ENCODE results near the gene CPA1. TPM values are rescaled to one million over a fixed set of nuclear protein-coding genes. Genes with fewer than 3 reads are reported as not detected.

The CPA1 gene
- total and polyA plus RNA-seq, 8 donors = 0.34 to 1.5 (median 0.88) TPM; not detected in 1

DNA sequence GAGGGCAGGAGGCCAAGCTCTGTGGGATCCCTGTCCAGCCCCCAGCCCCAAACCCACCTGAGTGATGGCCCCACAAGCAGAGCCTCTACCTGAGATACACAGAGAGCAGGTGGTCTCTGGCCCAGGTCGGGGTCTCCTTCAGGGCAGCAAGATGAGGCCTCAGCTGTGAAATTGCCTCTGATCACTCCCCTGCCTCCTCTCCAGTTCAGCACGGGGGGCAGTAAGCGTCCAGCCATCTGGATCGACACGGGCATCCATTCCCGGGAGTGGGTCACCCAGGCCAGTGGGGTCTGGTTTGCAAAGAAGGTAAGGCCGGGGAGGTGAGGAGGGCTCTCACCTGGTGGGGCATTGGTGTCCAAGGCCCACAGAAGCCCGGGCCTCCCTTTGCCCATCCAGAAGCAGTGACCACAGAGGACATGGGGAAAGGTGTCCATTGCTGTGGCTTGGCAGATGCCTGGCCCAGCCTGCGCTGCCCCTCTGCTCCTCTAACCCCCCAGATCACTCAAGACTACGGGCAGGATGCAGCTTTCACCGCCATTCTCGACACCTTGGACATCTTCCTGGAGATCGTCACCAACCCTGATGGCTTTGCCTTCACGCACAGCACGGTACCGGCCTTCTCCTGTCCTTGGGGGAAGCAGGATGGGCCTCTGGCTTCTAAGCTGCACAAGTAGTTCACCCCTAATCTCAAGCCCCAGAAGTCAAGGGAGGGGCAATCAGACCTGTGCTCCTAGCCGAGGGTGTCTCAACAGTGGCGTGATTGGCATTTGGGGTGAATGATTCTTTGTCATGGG lies 3.1 kb downstream of the CPA1 start:
- no peaks in the 10 kb centered on the region for H3K36me3 ChIP-seq
- no peak overlapping the region for H3K4me3 ChIP-seq
- intact Hi-C loops (cut with DNase I) = no loop called here
- no peaks in the 10 kb centered on the region for H3K9me3 ChIP-seq
- TF ChIP-seq, protein P1, sequence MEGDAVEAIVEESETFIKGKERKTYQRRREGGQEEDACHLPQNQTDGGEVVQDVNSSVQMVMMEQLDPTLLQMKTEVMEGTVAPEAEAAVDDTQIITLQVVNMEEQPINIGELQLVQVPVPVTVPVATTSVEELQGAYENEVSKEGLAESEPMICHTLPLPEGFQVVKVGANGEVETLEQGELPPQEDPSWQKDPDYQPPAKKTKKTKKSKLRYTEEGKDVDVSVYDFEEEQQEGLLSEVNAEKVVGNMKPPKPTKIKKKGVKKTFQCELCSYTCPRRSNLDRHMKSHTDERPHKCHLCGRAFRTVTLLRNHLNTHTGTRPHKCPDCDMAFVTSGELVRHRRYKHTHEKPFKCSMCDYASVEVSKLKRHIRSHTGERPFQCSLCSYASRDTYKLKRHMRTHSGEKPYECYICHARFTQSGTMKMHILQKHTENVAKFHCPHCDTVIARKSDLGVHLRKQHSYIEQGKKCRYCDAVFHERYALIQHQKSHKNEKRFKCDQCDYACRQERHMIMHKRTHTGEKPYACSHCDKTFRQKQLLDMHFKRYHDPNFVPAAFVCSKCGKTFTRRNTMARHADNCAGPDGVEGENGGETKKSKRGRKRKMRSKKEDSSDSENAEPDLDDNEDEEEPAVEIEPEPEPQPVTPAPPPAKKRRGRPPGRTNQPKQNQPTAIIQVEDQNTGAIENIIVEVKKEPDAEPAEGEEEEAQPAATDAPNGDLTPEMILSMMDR (IDR thresholded peaks at IDR 0.05) = no peak
- no peaks in the 10 kb centered on the region for H3K4me1 ChIP-seq
- ATAC-seq (no peak), DNase-seq (no peak)
- H3K27ac ChIP-seq = no peak overlapping the region
- H3K27me3 ChIP-seq = no peaks in the 10 kb centered on the region

DNA sequence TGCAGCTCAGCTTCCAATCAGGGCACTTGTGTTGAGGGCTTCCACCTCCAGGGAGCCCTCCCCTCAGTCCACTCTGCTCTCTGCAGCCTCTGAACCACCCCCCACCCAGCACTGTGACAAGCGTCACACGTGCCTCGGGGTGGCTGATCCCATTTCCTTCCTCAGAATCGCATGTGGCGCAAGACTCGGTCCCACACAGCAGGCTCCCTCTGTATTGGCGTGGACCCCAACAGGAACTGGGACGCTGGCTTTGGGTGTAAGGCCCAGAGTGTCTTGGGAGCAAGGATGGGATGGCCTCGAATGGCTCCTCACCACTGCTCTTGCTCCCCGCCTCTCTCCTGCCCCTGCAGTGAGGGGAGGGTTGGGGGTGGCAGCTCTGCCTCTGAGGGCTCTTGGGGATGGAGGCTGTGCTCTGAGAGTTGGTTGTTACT lies 4.1 kb downstream of the CPA1 start:
- intact Hi-C loops (cut with DNase I) = no loop called here
- ATAC-seq = no peak
- no peak overlapping the region for H3K4me3 ChIP-seq
- H3K36me3 ChIP-seq = no peaks in the 10 kb centered on the region
- H3K9me3 ChIP-seq = no peaks in the 10 kb centered on the region
- no peak overlapping the region for H3K27ac ChIP-seq
- no peaks in the 10 kb centered on the region for H3K4me1 ChIP-seq
- TF ChIP-seq, protein P1 (IDR thresholded peaks at IDR 0.05) = no peak
- no peak for DNase-seq
- no peaks in the 10 kb centered on the region for H3K27me3 ChIP-seq

GRCh38 chr7:130384841-130385599 lies 4.7 kb downstream of the CPA1 start:
- Histone ChIP-seq H3K27ac (no peak overlapping the region), H3K4me1 (no peaks in the 10 kb centered on the region), H3K4me3 (no peak overlapping the region), H3K27me3 (no peaks in the 10 kb centered on the region), H3K36me3 (no peaks in the 10 kb centered on the region), H3K9me3 (no peaks in the 10 kb centered on the region)
- ATAC-seq (no peak), DNase-seq (no peak)
- TF ChIP-seq, protein P1 (IDR thresholded peaks at IDR 0.05) = no peak
- intact Hi-C loops (cut with DNase I) = no loop called here

- no peaks in the 10 kb centered on the region for H3K4me1 ChIP-seq
- H3K36me3 ChIP-seq = no peaks in the 10 kb centered on the region
- no peak overlapping the region for H3K27ac ChIP-seq
- no peak for ATAC-seq
- H3K27me3 ChIP-seq = no peaks in the 10 kb centered on the region
- DNase-seq = no peak
- no peaks in the 10 kb centered on the region for H3K9me3 ChIP-seq
- intact Hi-C loops (cut with DNase I) = no loop called here
- H3K4me3 ChIP-seq = no peak overlapping the region
- TF ChIP-seq, protein P1 (IDR thresholded peaks at IDR 0.05) = no peak
These were observed 5.3 kb downstream of the CPA1 start for GRCh38 chr7:130385600-130386066.

- Histone ChIP-seq H3K4me1 (no peaks in the 10 kb centered on the region), H3K27ac (no peak overlapping the region), H3K36me3 (no peaks in the 10 kb centered on the region), H3K4me3 (no peak overlapping the region), H3K27me3 (no peaks in the 10 kb centered on the region), H3K9me3 (no peaks in the 10 kb centered on the region)
- TF ChIP-seq, protein P1 (IDR thresholded peaks at IDR 0.05) = no peak
- DNase-seq (no peak), ATAC-seq (no peak)
- intact Hi-C loops (cut with DNase I) = no loop called here
These were observed 6.6 kb downstream of the CPA1 start for GRCh38 chr7:130386876-130387275.
